ENCODE data around the gene CREB5. TPM values are rescaled to one million over a fixed set of nuclear protein-coding genes. Genes with fewer than 3 reads are reported as not detected.

CREB5 gene
- total RNA-seq, 1 donor from 2014 or later = 8.9 TPM

DNA sequence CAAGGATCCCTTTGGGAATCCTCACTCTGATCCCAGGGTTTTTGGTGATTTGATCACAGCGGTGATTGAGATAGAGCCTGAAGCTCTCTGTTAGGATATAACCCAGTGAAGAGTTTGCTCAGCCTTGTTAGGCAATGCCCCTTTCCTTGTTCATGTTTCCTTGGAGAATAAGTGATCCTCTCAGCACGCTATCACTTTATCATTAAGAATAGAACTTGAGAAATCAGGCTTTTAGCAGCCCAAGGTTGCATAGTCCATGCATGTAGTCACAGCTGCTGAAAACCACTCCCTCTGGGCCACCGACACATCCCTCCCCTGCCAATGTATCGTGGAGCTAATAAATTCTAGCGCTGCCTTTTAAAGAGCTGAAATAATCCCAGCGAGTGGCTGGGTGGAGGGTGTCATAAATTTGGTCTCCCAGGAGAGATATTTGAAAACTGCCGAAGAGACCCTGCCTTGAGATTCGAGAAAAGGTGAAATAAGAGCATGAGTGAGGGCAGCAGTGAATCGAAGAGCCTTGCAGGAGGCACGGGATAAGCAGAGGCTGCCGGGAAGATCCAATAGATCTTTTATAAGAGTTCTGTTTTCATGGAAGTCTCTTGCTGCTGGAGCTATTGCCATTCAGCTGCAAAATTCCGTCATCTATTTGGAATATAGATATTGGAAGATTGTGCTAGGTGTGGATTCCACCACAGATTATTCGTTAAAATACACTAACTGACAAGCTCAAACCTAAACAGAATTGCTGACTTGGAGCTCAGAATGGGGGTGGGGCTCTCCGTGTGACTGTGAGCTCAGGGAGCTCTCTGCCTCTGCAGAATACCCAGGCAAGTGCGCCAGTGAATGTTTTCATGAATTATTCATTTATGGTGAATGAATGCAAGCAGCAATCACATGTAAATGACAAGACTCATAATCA is 296.0 kb downstream of the CREB5 start:
- no peak for ATAC-seq

DNA sequence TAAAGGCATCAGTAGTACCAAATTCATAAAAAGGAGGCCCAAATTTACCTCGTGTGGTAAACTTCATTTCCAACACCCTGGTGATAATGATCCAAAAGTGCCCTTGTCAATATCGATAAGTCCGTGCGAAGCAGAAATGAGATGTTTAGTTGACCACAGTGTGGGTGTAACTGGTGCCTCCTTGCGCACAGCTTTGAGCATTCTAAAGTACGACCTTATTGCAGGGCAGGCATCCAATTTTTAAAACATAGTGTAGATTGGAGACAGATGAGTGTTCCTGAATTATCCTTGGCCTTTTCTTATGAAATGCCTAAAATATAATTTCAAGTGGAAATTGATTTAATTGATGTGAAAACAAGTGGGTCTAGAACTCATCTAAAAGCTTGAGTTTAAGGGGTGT is 297.4 kb downstream of the CREB5 start:
- no peak for ATAC-seq
- no peaks in the 10 kb centered on the region for H3K9me3 ChIP-seq
- no peak for DNase-seq
- H3K4me3 ChIP-seq = no peak overlapping the region
- no peaks in the 10 kb centered on the region for H3K27me3 ChIP-seq
- no peak overlapping the region for H3K27ac ChIP-seq
- TF ChIP-seq, protein P1, sequence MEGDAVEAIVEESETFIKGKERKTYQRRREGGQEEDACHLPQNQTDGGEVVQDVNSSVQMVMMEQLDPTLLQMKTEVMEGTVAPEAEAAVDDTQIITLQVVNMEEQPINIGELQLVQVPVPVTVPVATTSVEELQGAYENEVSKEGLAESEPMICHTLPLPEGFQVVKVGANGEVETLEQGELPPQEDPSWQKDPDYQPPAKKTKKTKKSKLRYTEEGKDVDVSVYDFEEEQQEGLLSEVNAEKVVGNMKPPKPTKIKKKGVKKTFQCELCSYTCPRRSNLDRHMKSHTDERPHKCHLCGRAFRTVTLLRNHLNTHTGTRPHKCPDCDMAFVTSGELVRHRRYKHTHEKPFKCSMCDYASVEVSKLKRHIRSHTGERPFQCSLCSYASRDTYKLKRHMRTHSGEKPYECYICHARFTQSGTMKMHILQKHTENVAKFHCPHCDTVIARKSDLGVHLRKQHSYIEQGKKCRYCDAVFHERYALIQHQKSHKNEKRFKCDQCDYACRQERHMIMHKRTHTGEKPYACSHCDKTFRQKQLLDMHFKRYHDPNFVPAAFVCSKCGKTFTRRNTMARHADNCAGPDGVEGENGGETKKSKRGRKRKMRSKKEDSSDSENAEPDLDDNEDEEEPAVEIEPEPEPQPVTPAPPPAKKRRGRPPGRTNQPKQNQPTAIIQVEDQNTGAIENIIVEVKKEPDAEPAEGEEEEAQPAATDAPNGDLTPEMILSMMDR (IDR thresholded peaks at IDR 0.05) = no peak
- intact Hi-C loops (cut with DNase I) = no loop called here
- no peaks in the 10 kb centered on the region for H3K4me1 ChIP-seq
- H3K36me3 ChIP-seq = no peaks in the 10 kb centered on the region

More for the DNA sequence above, 296.0 kb downstream of the CREB5 start:
- Histone ChIP-seq H3K4me1 (no peaks in the 10 kb centered on the region), H3K36me3 (no peaks in the 10 kb centered on the region), H3K9me3 (no peaks in the 10 kb centered on the region), H3K4me3 (no peak overlapping the region), H3K27ac (no peak overlapping the region), H3K27me3 (no peaks in the 10 kb centered on the region)
- TF ChIP-seq, protein P1 (IDR thresholded peaks at IDR 0.05) = no peak
- intact Hi-C loops (cut with DNase I) = no loop called here
- DNase-seq = no peak

DNA sequence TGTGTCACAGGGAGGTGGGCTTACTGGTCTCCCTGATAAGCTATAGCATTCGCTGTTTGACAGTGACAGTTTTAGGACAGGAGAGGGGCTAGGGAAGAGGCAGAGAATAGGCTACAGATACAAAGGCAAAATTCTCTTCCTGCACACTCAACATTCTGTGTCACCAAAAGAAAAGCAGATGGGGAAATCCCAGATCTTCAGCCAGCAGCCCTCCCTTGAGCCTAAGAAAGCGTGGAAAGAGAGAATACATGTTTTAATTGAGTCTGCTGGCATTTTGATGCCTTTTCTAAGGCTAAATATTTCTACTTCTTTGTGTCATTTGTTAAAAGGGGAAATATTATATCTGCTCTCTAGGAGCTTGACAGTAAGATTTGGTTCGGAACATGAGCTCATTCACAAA is 298.8 kb downstream of the CREB5 start:
- DNase-seq (no peak), ATAC-seq (no peak)
- intact Hi-C loops (cut with DNase I) = no loop called here
- no peak overlapping the region for H3K4me3 ChIP-seq
- no peaks in the 10 kb centered on the region for H3K4me1 ChIP-seq
- TF ChIP-seq, protein P1 (IDR thresholded peaks at IDR 0.05) = no peak
- no peak overlapping the region for H3K27ac ChIP-seq
- no peaks in the 10 kb centered on the region for H3K36me3 ChIP-seq
- H3K9me3 ChIP-seq = no peaks in the 10 kb centered on the region
- no peaks in the 10 kb centered on the region for H3K27me3 ChIP-seq

DNA sequence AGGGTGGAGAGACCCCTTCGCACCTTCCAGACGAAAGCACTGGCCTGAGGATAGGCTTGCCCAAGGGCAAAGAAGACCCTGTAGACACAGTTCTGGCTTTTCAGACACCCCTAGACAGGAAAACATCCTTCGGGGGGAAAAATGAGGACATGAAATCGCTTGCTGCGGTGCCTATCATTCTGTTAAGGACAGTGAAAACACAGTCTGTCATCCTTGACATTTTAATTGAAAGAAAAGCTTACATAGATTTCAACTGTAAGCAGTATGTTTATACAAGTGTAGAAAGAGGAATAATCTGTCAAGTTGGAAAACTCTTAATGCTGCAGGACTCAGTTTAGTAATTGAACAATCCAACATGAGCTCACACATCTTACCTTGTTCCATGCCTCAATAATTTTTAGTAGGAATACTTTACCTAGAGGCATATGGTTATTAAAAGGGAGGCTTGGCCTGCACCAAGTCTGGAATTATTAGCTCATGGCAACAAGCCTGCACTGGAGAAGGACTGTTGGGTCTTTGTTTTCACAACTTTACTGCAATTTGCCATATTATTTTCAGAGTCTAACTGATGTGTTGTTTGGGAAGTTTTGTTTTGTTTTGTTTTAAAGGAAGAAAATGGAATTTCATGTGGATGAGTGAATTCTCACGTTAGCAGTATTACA is 302.3 kb downstream of the CREB5 start:
- H3K27me3 ChIP-seq = no peaks in the 10 kb centered on the region
- H3K9me3 ChIP-seq = no peaks in the 10 kb centered on the region
- no peaks in the 10 kb centered on the region for H3K36me3 ChIP-seq
- H3K4me1 ChIP-seq = peaks cover 6% of the 10 kb centered on the region
- ATAC-seq (no peak), DNase-seq (no peak)
- H3K4me3 ChIP-seq = no peak overlapping the region
- TF ChIP-seq, protein P1 (IDR thresholded peaks at IDR 0.05) = no peak
- H3K27ac ChIP-seq = no peak overlapping the region
- intact Hi-C loops (cut with DNase I) = no loop called here

DNA sequence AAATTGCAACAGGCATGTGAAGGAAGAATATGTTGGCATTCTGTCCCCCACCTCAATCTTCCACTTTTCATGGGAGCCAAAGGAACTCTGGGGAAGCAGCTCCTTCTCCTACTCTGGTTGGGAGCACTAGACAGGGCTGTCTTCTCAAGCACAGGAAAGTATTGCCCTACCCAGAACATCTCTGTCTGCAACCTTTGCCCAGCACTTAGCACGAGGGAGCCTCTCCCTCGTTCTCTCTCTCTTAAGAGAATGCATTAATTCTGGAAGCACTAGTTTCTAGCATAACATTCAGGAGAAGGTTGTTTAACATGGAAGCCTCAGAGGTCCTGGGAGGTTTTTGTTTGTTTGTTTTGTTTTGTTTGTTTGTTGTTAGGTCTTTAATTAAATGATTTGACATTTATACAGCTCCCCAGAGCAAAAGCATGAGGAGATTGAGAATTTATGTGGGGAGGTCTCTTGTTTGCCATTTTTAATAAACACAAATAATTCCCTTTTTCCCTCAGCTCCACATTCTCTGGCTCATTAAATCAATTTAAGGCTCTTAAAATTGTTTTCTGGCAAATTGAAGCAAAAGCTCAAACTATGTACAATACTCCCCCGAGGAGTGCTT is 305.2 kb downstream of the CREB5 start:
- Histone ChIP-seq H3K36me3 (no peaks in the 10 kb centered on the region), H3K27me3 (no peaks in the 10 kb centered on the region), H3K27ac (no peak overlapping the region), H3K4me1 (peaks cover 6% of the 10 kb centered on the region), H3K4me3 (no peak overlapping the region), H3K9me3 (no peaks in the 10 kb centered on the region)
- intact Hi-C loops (cut with DNase I) = no loop called here
- ATAC-seq (no peak), DNase-seq (no peak)
- TF ChIP-seq, protein P1 (IDR thresholded peaks at IDR 0.05) = no peak
